COLO668 (cell line): ENCODE data around the gene POLR2H.
A peak's percentile ranks its signal among the peaks of the same experiment; 100 is the strongest.

Source experiments
- DNase-seq: peaks from one replicate; lab custom pipeline; 2025; ENCODE audit not compliant: unreplicated experiment; lab: John Stamatoyannopoulos, UW

POLR2H gene

GRCh38 chr3:184361532-184361931 is at the start of gene POLR2H, which contains the start of gene CLCN2:
TSS of gene POLR2H (plus strand) at chr3:184361710. CDS start at chr3:184363493, 1,783 bp downstream.
TSS of gene CLCN2 (minus strand) at chr3:184361605. CDS start at chr3:184361479, 126 bp downstream.
- peak; percentile 50 for DNase-seq

GRCh38 chr3:184314363-184314699 is 47.2 kb upstream of the POLR2H start, which contains the start of gene EIF4G1:
TSS of gene EIF4G1 (plus strand) at chr3:184314606. CDS start at chr3:184315797, 1,191 bp downstream.
- DNase-seq, result peak; percentile 93

- peak; percentile 69 for DNase-seq
Measured at GRCh38 chr3:184314700-184315542, 46.6 kb upstream of the POLR2H start.

GRCh38 chr3:184315543-184315867 is 46.0 kb upstream of the POLR2H start:
- no peak for DNase-seq

- DNase-seq, result no peak
Measured at GRCh38 chr3:184315871-184316661, 45.4 kb upstream of the POLR2H start.

GRCh38 chr3:184316792-184317191 is 44.7 kb upstream of the POLR2H start:
- DNase-seq, result no peak

- no peak for DNase-seq
Measured at GRCh38 chr3:184317201-184317600, 44.3 kb upstream of the POLR2H start.

GRCh38 chr3:184320104-184320445 is 41.4 kb upstream of the POLR2H start:
- DNase-seq, result peak; percentile 51

GRCh38 chr3:184321666-184322065 is 39.8 kb upstream of the POLR2H start:
- no peak for DNase-seq

GRCh38 chr3:184322731-184323487 is 38.6 kb upstream of the POLR2H start:
- DNase-seq, result no peak

GRCh38 chr3:184323696-184324095 is 37.8 kb upstream of the POLR2H start:
- no peak for DNase-seq

- no peak for DNase-seq
Measured at GRCh38 chr3:184325269-184325668, 36.2 kb upstream of the POLR2H start.

GRCh38 chr3:184325715-184326369 is 35.7 kb upstream of the POLR2H start:
- DNase-seq, result no peak

GRCh38 chr3:184327171-184327570 is 34.3 kb upstream of the POLR2H start:
- DNase-seq, result no peak

GRCh38 chr3:184328516-184328915 is 33.0 kb upstream of the POLR2H start:
- DNase-seq, result no peak

- DNase-seq, result no peak
Measured at GRCh38 chr3:184332370-184333090, 29.0 kb upstream of the POLR2H start.

GRCh38 chr3:184333190-184333589 is 28.3 kb upstream of the POLR2H start:
- DNase-seq, result no peak

- DNase-seq, result no peak
Measured at GRCh38 chr3:184333700-184334099, 27.8 kb upstream of the POLR2H start.

- no peak for DNase-seq
Measured at GRCh38 chr3:184334470-184335158, 26.9 kb upstream of the POLR2H start.

GRCh38 chr3:184335291-184335660 is 26.2 kb upstream of the POLR2H start:
- peak; percentile 17 for DNase-seq
